ENCODE results near the gene NSL1.

Gene NSL1

DNA sequence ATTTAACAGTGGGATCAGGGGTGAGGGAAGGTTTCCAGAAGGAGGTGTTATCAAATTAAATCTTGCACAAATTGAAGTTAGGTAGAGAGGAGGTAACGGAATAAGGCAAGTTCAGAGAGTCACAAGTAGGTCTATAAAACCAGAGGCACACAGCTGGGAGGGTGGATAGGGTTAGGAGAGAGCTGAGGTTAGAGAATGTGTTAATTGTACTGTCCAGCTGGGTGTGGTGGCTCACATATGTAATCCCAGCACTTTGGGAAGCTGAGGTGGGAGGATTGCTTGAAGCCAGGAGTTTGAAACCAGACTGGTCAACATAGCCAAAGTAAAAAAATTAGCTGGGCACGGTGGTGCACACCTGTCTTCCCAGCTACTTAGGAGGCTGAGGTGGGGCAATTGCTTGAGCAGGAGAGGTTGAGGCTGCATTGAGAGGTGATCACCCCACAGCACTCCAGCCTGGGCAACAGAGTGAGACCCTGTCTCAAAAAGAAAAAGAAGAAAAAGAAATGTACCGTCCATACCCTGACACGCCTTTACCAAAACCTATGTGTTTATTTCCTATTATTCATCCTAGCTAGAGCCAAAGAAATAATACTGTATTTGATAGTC lies 35.7 kb upstream of the NSL1 start:
- no peak for DNase-seq (ENCODE audit: low read depth)
- TF ChIP-seq, protein P1, sequence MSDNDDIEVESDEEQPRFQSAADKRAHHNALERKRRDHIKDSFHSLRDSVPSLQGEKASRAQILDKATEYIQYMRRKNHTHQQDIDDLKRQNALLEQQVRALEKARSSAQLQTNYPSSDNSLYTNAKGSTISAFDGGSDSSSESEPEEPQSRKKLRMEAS (IDR thresholded peaks at IDR 0.05; ENCODE audit: low read depth, low read length), result no peak
- TF ChIP-seq MYC (IDR thresholded peaks at IDR 0.05; ENCODE audit: low read depth, low read length) (no peak), POLR2A (IDR thresholded peaks at IDR 0.05; ENCODE audit: extremely low read depth, insufficient read length) (no peak)
- TF ChIP-seq, protein P2, sequence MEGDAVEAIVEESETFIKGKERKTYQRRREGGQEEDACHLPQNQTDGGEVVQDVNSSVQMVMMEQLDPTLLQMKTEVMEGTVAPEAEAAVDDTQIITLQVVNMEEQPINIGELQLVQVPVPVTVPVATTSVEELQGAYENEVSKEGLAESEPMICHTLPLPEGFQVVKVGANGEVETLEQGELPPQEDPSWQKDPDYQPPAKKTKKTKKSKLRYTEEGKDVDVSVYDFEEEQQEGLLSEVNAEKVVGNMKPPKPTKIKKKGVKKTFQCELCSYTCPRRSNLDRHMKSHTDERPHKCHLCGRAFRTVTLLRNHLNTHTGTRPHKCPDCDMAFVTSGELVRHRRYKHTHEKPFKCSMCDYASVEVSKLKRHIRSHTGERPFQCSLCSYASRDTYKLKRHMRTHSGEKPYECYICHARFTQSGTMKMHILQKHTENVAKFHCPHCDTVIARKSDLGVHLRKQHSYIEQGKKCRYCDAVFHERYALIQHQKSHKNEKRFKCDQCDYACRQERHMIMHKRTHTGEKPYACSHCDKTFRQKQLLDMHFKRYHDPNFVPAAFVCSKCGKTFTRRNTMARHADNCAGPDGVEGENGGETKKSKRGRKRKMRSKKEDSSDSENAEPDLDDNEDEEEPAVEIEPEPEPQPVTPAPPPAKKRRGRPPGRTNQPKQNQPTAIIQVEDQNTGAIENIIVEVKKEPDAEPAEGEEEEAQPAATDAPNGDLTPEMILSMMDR (IDR thresholded peaks at IDR 0.05; ENCODE audit: low read depth, low read length), result no peak
- H3K4me3 ChIP-seq (ENCODE audit: low read depth, low read length), result no peak overlapping the region

DNA sequence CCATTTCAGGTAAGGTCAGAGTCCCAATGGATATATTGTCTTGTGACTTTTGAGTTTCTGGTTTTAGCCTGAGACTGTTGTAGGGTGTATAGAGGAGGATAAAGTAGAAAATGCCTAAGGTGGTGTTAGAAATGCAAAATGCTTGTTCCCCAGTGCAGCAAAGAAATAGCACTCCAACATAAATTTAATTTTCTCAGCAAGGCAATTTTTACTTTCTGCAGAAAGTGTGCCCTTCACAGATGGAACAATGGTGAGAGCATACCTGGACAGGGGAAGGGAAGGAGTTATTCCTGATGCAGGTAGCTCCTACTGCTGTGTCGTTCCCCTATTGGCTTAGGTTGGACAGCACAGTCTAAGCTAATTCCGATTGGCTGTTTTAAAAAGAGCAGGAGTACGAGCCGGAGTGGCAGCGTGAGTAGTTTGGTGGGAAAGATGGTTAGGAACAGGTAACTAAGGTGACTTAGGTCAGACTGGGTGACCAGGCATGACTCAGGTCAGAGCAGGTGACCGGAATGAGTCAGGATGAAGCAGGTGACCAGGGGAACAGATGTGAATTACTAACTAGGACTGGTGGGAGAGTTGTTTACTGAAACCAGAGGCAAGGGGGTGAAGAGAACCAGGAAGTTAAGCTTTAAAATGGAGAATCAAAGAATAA lies 34.3 kb upstream of the NSL1 start:
- TF ChIP-seq POLR2A (IDR thresholded peaks at IDR 0.05; ENCODE audit: extremely low read depth, insufficient read length) (no peak), MYC (IDR thresholded peaks at IDR 0.05; ENCODE audit: low read depth, low read length) (no peak)
- TF ChIP-seq, protein P1 (IDR thresholded peaks at IDR 0.05; ENCODE audit: low read depth, low read length), result no peak
- TF ChIP-seq, protein P2 (IDR thresholded peaks at IDR 0.05; ENCODE audit: low read depth, low read length), result no peak
- DNase-seq (ENCODE audit: low read depth), result no peak
- H3K4me3 ChIP-seq (ENCODE audit: low read depth, low read length), result no peak overlapping the region

- no peak for DNase-seq (ENCODE audit: low read depth)
- TF ChIP-seq, protein P1 (IDR thresholded peaks at IDR 0.05; ENCODE audit: low read depth, low read length), result no peak
- TF ChIP-seq POLR2A (IDR thresholded peaks at IDR 0.05; ENCODE audit: extremely low read depth, insufficient read length) (no peak), MYC (IDR thresholded peaks at IDR 0.05; ENCODE audit: low read depth, low read length) (no peak)
- TF ChIP-seq, protein P2 (IDR thresholded peaks at IDR 0.05; ENCODE audit: low read depth, low read length), result no peak
- H3K4me3 ChIP-seq (ENCODE audit: low read depth, low read length), result no peak overlapping the region
Observed at GRCh38 chr1:212824201-212824600, 32.6 kb upstream of the NSL1 start.

DNA sequence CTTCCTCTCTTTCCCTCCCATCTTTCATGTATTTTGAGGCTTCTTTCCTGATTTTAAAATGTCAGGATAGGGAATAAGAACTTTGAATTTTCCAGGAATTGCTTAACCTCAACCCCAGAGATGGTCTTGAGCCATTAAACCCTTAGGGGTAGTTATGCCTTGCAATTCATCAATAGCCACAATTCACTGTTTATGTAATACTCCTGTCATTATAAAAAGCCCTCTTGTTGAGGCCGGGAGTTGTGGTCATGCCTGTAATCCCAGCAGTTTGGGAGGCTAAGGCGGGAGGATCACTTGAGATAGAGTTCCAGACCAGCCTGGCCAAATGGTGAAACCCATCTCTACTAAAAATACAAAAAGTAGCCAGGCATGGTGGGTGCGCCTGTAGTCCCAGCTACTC lies 31.4 kb upstream of the NSL1 start:
- DNase-seq (ENCODE audit: low read depth), result no peak
- TF ChIP-seq, protein P1 (IDR thresholded peaks at IDR 0.05; ENCODE audit: low read depth, low read length), result no peak
- TF ChIP-seq MYC (IDR thresholded peaks at IDR 0.05; ENCODE audit: low read depth, low read length) (no peak), POLR2A (IDR thresholded peaks at IDR 0.05; ENCODE audit: extremely low read depth, insufficient read length) (no peak)
- TF ChIP-seq, protein P2 (IDR thresholded peaks at IDR 0.05; ENCODE audit: low read depth, low read length), result no peak
- H3K4me3 ChIP-seq (ENCODE audit: low read depth, low read length), result no peak overlapping the region

- no peak for TF ChIP-seq MYC (IDR thresholded peaks at IDR 0.05; ENCODE audit: low read depth, low read length)
- no peak for TF ChIP-seq POLR2A (IDR thresholded peaks at IDR 0.05; ENCODE audit: extremely low read depth, insufficient read length)
- TF ChIP-seq, protein P1 (IDR thresholded peaks at IDR 0.05; ENCODE audit: low read depth, low read length), result no peak
- TF ChIP-seq, protein P2 (IDR thresholded peaks at IDR 0.05; ENCODE audit: low read depth, low read length), result no peak
- H3K4me3 ChIP-seq (ENCODE audit: low read depth, low read length), result no peak overlapping the region
- DNase-seq (ENCODE audit: low read depth), result no peak
Observed at GRCh38 chr1:212820969-212821368, 29.4 kb upstream of the NSL1 start.

Data from NB4 (cell line).